Mesendoderm (in vitro differentiated cells): ENCODE results near the gene FSHR.

Experiments
- DNase-seq: peaks from one replicate; pipeline ENCODE4 v3.0.0; 2013
- H2AK5ac ChIP-seq: 2 replicates; pipeline ENCODE4 v1.6.1; 2013; ENCODE audit warnings: low read length, inconsistent platforms
- H2BK120ac ChIP-seq: 2 replicates; pipeline ENCODE4 v1.6.1; 2013; ENCODE audit warnings: low read depth, mild to moderate bottlenecking, low read length, moderate library complexity, mixed read lengths
- H2BK15ac ChIP-seq: replicated peaks from 2 replicates; pipeline ENCODE4 v1.6.1; 2013; ENCODE audit warnings: low read depth, mild to moderate bottlenecking, moderate library complexity
- H2BK5ac ChIP-seq: 2 replicates; pipeline ENCODE4 v1.6.1; 2013; ENCODE audit warnings: low read length, inconsistent platforms
- H3K18ac ChIP-seq: 2 replicates; pipeline ENCODE4 v1.6.1; 2013; ENCODE audit warnings: mild to moderate bottlenecking, low read length, mixed read lengths
- H3K23ac ChIP-seq: one replicate; pipeline ENCODE4 v1.6.1; 2013; ENCODE audit warnings: low read length
- H3K27ac ChIP-seq: 2 replicates; pipeline ENCODE4 v1.5.1; 2013; ENCODE audit warnings: low read depth, mild to moderate bottlenecking, inconsistent platforms, low read length, moderate library complexity
- H3K27me3 ChIP-seq: 2 replicates; pipeline ENCODE4 v1.6.1; 2013; ENCODE audit warnings: low read length, control low read depth, mild to moderate bottlenecking, inconsistent platforms; ENCODE audit not compliant: insufficient read depth, poor library complexity
- H3K36me3 ChIP-seq: 2 replicates; pipeline ENCODE4 v1.6.1; 2013; ENCODE audit warnings: low read length, inconsistent platforms; ENCODE audit not compliant: control insufficient read depth, insufficient read depth
- H3K4ac ChIP-seq: one replicate; pipeline ENCODE4 v1.6.1; 2013; ENCODE audit warnings: low read depth, mild to moderate bottlenecking, low read length, moderate library complexity
- H3K4me1 ChIP-seq: 2 replicates; pipeline ENCODE4 v1.6.1; 2013; ENCODE audit warnings: low read depth, low read length, inconsistent platforms; ENCODE audit not compliant: control insufficient read depth
- H3K4me2 ChIP-seq: 2 replicates; pipeline ENCODE4 v1.6.1; 2013; ENCODE audit warnings: low read length
- H3K4me3 ChIP-seq: 2 replicates; pipeline ENCODE4 v1.5.1; 2013; ENCODE audit warnings: mild to moderate bottlenecking, low read length
- H3K56ac ChIP-seq: one replicate; pipeline ENCODE4 v1.6.1; 2013; ENCODE audit warnings: low read length
- H3K79me1 ChIP-seq: 2 replicates; pipeline ENCODE4 v1.6.1; 2013; ENCODE audit warnings: low read length, inconsistent platforms
- H3K79me2 ChIP-seq: 2 replicates; pipeline ENCODE4 v1.6.1; 2013; ENCODE audit warnings: mild to moderate bottlenecking, low read length; ENCODE audit not compliant: control insufficient read depth, insufficient read depth
- H3K9ac ChIP-seq: 2 replicates; pipeline ENCODE4 v1.6.1; 2013; ENCODE audit warnings: low read length, inconsistent platforms
- H4K5ac ChIP-seq: one replicate; pipeline ENCODE4 v1.6.1; 2013; ENCODE audit warnings: low read length
- H4K8ac ChIP-seq: one replicate; pipeline ENCODE4 v1.6.1; 2013; ENCODE audit warnings: low read depth, mild to moderate bottlenecking, control low read depth, low read length, moderate library complexity
- WGBS: extraction: QIAGEN DNeasy Blood & Tissue Kit; methylation state at CpG from one replicate; pipeline ENCODE4 v1.1.7; 2013; ENCODE audit warnings: low lambda C conversion rate, missing lambda C conversion rate; ENCODE audit not compliant: insufficient coverage; ENCODE audit errors: extremely low coverage; 5-methylcytosine and 5-hydroxymethylcytosine counted together

The FSHR gene

GRCh38 chr2:49032126-49032525, 122.2 kb downstream of the FSHR start:
- Histone ChIP-seq H4K5ac (no peak overlapping the region), H3K23ac (no peak overlapping the region), H3K9ac (no peak overlapping the region), H3K56ac (no peak overlapping the region), H3K4me1 (no peaks in the 10 kb centered on the region), H2BK120ac (no peak overlapping the region), H2AK5ac (no peak overlapping the region), H3K79me1 (no peaks in the 10 kb centered on the region), H3K79me2 (no peaks in the 10 kb centered on the region), H3K4me3 (no peak overlapping the region), H2BK15ac (no peak overlapping the region), H2BK5ac (no peak overlapping the region), H3K4ac (no peak overlapping the region), H4K8ac (no peak overlapping the region), H3K36me3 (no peaks in the 10 kb centered on the region), H3K4me2 (no peak overlapping the region), H3K27ac (no peak overlapping the region), H3K18ac (no peak overlapping the region), H3K27me3 (no peaks in the 10 kb centered on the region)
- no CpG with 5 or more reads among the region's 1 CpG for WGBS
- DNase-seq: no peak

- Histone ChIP-seq H2AK5ac (no peak overlapping the region), H2BK15ac (no peak overlapping the region), H2BK5ac (no peak overlapping the region), H4K8ac (no peak overlapping the region), H3K36me3 (no peaks in the 10 kb centered on the region), H3K9ac (no peak overlapping the region), H3K18ac (no peak overlapping the region), H3K56ac (no peak overlapping the region), H3K27ac (no peak overlapping the region), H3K79me2 (no peaks in the 10 kb centered on the region), H3K4me3 (no peak overlapping the region), H3K4me2 (no peak overlapping the region), H4K5ac (no peak overlapping the region), H3K27me3 (no peaks in the 10 kb centered on the region), H3K4ac (no peak overlapping the region), H3K79me1 (no peaks in the 10 kb centered on the region), H2BK120ac (no peak overlapping the region), H3K4me1 (no peaks in the 10 kb centered on the region), H3K23ac (no peak overlapping the region)
- DNase-seq: no peak
- no CpG with 5 or more reads among the region's 1 CpG for WGBS
Measured at GRCh38 chr2:49029406-49029805, 124.9 kb downstream of the FSHR start.

- no peak overlapping the region for H3K27ac ChIP-seq
- no peak overlapping the region for H4K8ac ChIP-seq
- H3K4me3 ChIP-seq: no peak overlapping the region
- H3K4me2 ChIP-seq: no peak overlapping the region
- no peaks in the 10 kb centered on the region for H3K27me3 ChIP-seq
- no peak overlapping the region for H2BK120ac ChIP-seq
- no peak overlapping the region for H3K9ac ChIP-seq
- DNase-seq: no peak
- no peak overlapping the region for H2BK15ac ChIP-seq
- H3K79me2 ChIP-seq: no peaks in the 10 kb centered on the region
- H2AK5ac ChIP-seq: no peak overlapping the region
- H2BK5ac ChIP-seq: no peak overlapping the region
- no peaks in the 10 kb centered on the region for H3K4me1 ChIP-seq
- no peaks in the 10 kb centered on the region for H3K79me1 ChIP-seq
- no peaks in the 10 kb centered on the region for H3K36me3 ChIP-seq
- H3K56ac ChIP-seq: no peak overlapping the region
- H4K5ac ChIP-seq: no peak overlapping the region
- no peak overlapping the region for H3K4ac ChIP-seq
- WGBS: no CpG with 5 or more reads among the region's 3 CpGs
- H3K23ac ChIP-seq: no peak overlapping the region
- no peak overlapping the region for H3K18ac ChIP-seq
Measured at GRCh38 chr2:49028101-49028500, 126.2 kb downstream of the FSHR start.

- H3K4me1 ChIP-seq: no peaks in the 10 kb centered on the region
- H3K9ac ChIP-seq: no peak overlapping the region
- no peaks in the 10 kb centered on the region for H3K79me2 ChIP-seq
- H3K27me3 ChIP-seq: no peaks in the 10 kb centered on the region
- H3K27ac ChIP-seq: no peak overlapping the region
- no peak overlapping the region for H4K8ac ChIP-seq
- no CpG with 5 or more reads among the region's 4 CpGs for WGBS
- H3K79me1 ChIP-seq: no peaks in the 10 kb centered on the region
- H4K5ac ChIP-seq: no peak overlapping the region
- H2AK5ac ChIP-seq: no peak overlapping the region
- H2BK120ac ChIP-seq: no peak overlapping the region
- H3K4me2 ChIP-seq: no peak overlapping the region
- H3K18ac ChIP-seq: no peak overlapping the region
- H3K4me3 ChIP-seq: no peak overlapping the region
- H3K56ac ChIP-seq: no peak overlapping the region
- H3K4ac ChIP-seq: no peak overlapping the region
- no peak overlapping the region for H2BK15ac ChIP-seq
- H3K36me3 ChIP-seq: no peaks in the 10 kb centered on the region
- no peak overlapping the region for H2BK5ac ChIP-seq
- DNase-seq: no peak
- no peak overlapping the region for H3K23ac ChIP-seq
Measured at GRCh38 chr2:49026706-49027105, 127.6 kb downstream of the FSHR start.

GRCh38 chr2:49021271-49021670, 133.0 kb downstream of the FSHR start:
- H3K79me2 ChIP-seq: no peaks in the 10 kb centered on the region
- no peak overlapping the region for H2AK5ac ChIP-seq
- H3K4me3 ChIP-seq: no peak overlapping the region
- no peak overlapping the region for H4K8ac ChIP-seq
- no peak overlapping the region for H3K27ac ChIP-seq
- no peak overlapping the region for H3K23ac ChIP-seq
- H2BK120ac ChIP-seq: peak overlapping the region; percentile 51
- H3K4ac ChIP-seq: no peak overlapping the region
- H3K36me3 ChIP-seq: no peaks in the 10 kb centered on the region
- no peak overlapping the region for H3K4me2 ChIP-seq
- H4K5ac ChIP-seq: no peak overlapping the region
- no peaks in the 10 kb centered on the region for H3K4me1 ChIP-seq
- whole genome bisulfite sequencing: no CpG with 5 or more reads among the region's 2 CpGs
- H3K79me1 ChIP-seq: no peaks in the 10 kb centered on the region
- H3K9ac ChIP-seq: no peak overlapping the region
- no peak overlapping the region for H2BK5ac ChIP-seq
- peak; percentile 37 for DNase-seq
- H3K56ac ChIP-seq: no peak overlapping the region
- H3K27me3 ChIP-seq: no peaks in the 10 kb centered on the region
- no peak overlapping the region for H2BK15ac ChIP-seq
- H3K18ac ChIP-seq: no peak overlapping the region

- no peak overlapping the region for H2BK120ac ChIP-seq
- H2BK15ac ChIP-seq: no peak overlapping the region
- no peaks in the 10 kb centered on the region for H3K79me2 ChIP-seq
- no peak overlapping the region for H3K56ac ChIP-seq
- no peak overlapping the region for H4K5ac ChIP-seq
- no peak overlapping the region for H2AK5ac ChIP-seq
- no CpG with 5 or more reads among the region's 3 CpGs for WGBS
- H3K79me1 ChIP-seq: no peaks in the 10 kb centered on the region
- no peak overlapping the region for H2BK5ac ChIP-seq
- no peaks in the 10 kb centered on the region for H3K4me1 ChIP-seq
- H3K9ac ChIP-seq: no peak overlapping the region
- no peak overlapping the region for H3K23ac ChIP-seq
- H3K36me3 ChIP-seq: no peaks in the 10 kb centered on the region
- H3K4me2 ChIP-seq: no peak overlapping the region
- H3K4ac ChIP-seq: no peak overlapping the region
- H4K8ac ChIP-seq: no peak overlapping the region
- DNase-seq: no peak
- no peak overlapping the region for H3K27ac ChIP-seq
- H3K4me3 ChIP-seq: no peak overlapping the region
- H3K18ac ChIP-seq: no peak overlapping the region
- H3K27me3 ChIP-seq: no peaks in the 10 kb centered on the region
Measured at GRCh38 chr2:49005261-49005660, 149.1 kb downstream of the FSHR start.
